Smooth muscle cell (in vitro differentiated cells): Measurements from ENCODE around the gene PRAC2. TPM values are rescaled to one million over a fixed set of nuclear protein-coding genes. Genes with fewer than 3 reads are reported as not detected.

Experiments
- DNase-seq: peaks from one replicate; lab custom pipeline; 2025; ENCODE audit not compliant: unreplicated experiment; lab: John Stamatoyannopoulos, UW
- H2AFZ ChIP-seq: fragments of 200-600 bp; sonication (generic); 2 replicates; pipeline ENCODE4 v1.6.0; 2016; ENCODE audit warnings: antibody characterized with exemption, low read depth, mild to moderate bottlenecking
- H3F3A ChIP-seq: fragments of 200-600 bp; sonication (generic); 2 replicates; pipeline ENCODE4 v1.6.0; 2017; ENCODE audit warnings: antibody characterized with exemption, low read depth
- H3K27ac ChIP-seq: fragments of 200-600 bp; sonication (generic); 2 replicates; pipeline ENCODE4 v1.5.1; 2016; ENCODE audit warnings: low read depth, mild to moderate bottlenecking
- H3K27me3 ChIP-seq: fragments of 200-600 bp; sonication (generic); 2 replicates; pipeline ENCODE4 v1.6.1; 2016; ENCODE audit warnings: low read depth, mild to moderate bottlenecking
- H3K36me3 ChIP-seq: fragments of 200-600 bp; sonication (generic); 2 replicates; pipeline ENCODE4 v1.5.1; 2016; ENCODE audit warnings: low read depth
- H3K4me1 ChIP-seq: fragments of 200-600 bp; sonication (generic); 2 replicates; pipeline ENCODE4 v1.5.1; 2016; ENCODE audit warnings: low read depth
- H3K4me2 ChIP-seq: fragments of 200-600 bp; sonication (generic); 2 replicates; pipeline ENCODE4 v1.6.0; 2016; ENCODE audit warnings: mild to moderate bottlenecking
- H3K4me3 ChIP-seq: fragments of 200-600 bp; sonication (generic); 2 replicates; pipeline ENCODE4 v1.5.1; 2016; ENCODE audit warnings: mild to moderate bottlenecking
- H3K79me2 ChIP-seq: fragments of 200-600 bp; sonication (generic); 2 replicates; pipeline ENCODE4 v1.6.0; 2016; ENCODE audit warnings: low read depth, mild to moderate bottlenecking
- H3K9ac ChIP-seq: fragments of 200-600 bp; sonication (generic); 2 replicates; pipeline ENCODE4 v1.6.0; 2016; ENCODE audit warnings: low read depth
- H3K9me3 ChIP-seq: fragments of 200-600 bp; sonication (generic); replicated peaks from 2 replicates; pipeline ENCODE4 v1.5.1; 2016; ENCODE audit warnings: low read depth
- H4K20me1 ChIP-seq: fragments of 200-600 bp; sonication (generic); 2 replicates; pipeline ENCODE4 v1.6.0; 2016; ENCODE audit warnings: low read depth
- CTCF ChIP-seq: fragments of 200-600 bp; sonication (generic); IDR thresholded peaks from 2 replicates; pipeline ENCODE4 v1.5.1; 2017; ENCODE audit warnings: borderline replicate concordance, mild to moderate bottlenecking, antibody characterized with exemption; ENCODE audit not compliant: insufficient read depth, poor library complexity, severe bottlenecking
- WGBS: methylation state at CpG from one replicate; pipeline ENCODE4 v1.1.7; 2016; ENCODE audit warnings: low lambda C conversion rate; 5-methylcytosine and 5-hydroxymethylcytosine counted together
- polyA plus RNA-seq: library from polyadenylated mRNA; unstranded; fragments of >200 nt; fragmentation: Nextera tagmentation; extraction: Ambion mirVana; gene quantifications from 2 replicates; pipeline ENCODE4 v1.2.1, GENCODE V29; 2016
- total RNA-seq: library from RNA; depleted of rRNA; stranded (reverse); fragments of >200 nt; gene quantifications from 2 replicates; pipeline ENCODE4 v1.2.3, GENCODE V29; 2014

The PRAC2 gene
- total and polyA plus RNA-seq, 2 experiments from 2014 or later: 3.5 to 7.8 TPM

GRCh38 chr17:48730240-48730550, 7.2 kb downstream of the PRAC2 start:
- Histone ChIP-seq H3K9ac (no peak overlapping the region), H4K20me1 (no peaks in the 10 kb centered on the region), H3K27ac (no peak overlapping the region), H3K4me2 (peak overlapping the region; percentile 97), H3F3A (no peaks in the 10 kb centered on the region), H3K27me3 (peaks cover 74% of the 10 kb centered on the region), H3K4me1 (no peaks in the 10 kb centered on the region), H3K9me3 (no peaks in the 10 kb centered on the region), H3K4me3 (no peak overlapping the region), H2AFZ (no peak overlapping the region), H3K79me2 (no peaks in the 10 kb centered on the region), H3K36me3 (no peaks in the 10 kb centered on the region)
- no peak for DNase-seq
- WGBS: 63% methylated on average over 3 of the region's 3 CpGs
- no peak for TF ChIP-seq CTCF

- Histone ChIP-seq H3K79me2 (no peaks in the 10 kb centered on the region), H3K27ac (no peak overlapping the region), H3F3A (no peaks in the 10 kb centered on the region), H3K4me1 (no peaks in the 10 kb centered on the region), H3K27me3 (peaks cover 73% of the 10 kb centered on the region), H3K36me3 (no peaks in the 10 kb centered on the region), H3K9me3 (no peaks in the 10 kb centered on the region), H4K20me1 (no peaks in the 10 kb centered on the region), H3K4me2 (no peak overlapping the region), H2AFZ (no peak overlapping the region), H3K4me3 (no peak overlapping the region), H3K9ac (no peak overlapping the region)
- no peak for DNase-seq
- no peak for TF ChIP-seq CTCF
These were observed 8.4 kb downstream of the PRAC2 start for GRCh38 chr17:48731355-48731754.

- H3K36me3 ChIP-seq: no peaks in the 10 kb centered on the region
- no peaks in the 10 kb centered on the region for H3K9me3 ChIP-seq
- H3K4me2 ChIP-seq: peak overlapping the region; percentile 83
- no peak overlapping the region for H3K27ac ChIP-seq
- WGBS: 12% methylated on average over 44 of the region's 50 CpGs
- H4K20me1 ChIP-seq: no peaks in the 10 kb centered on the region
- H3K9ac ChIP-seq: no peak overlapping the region
- no peak for DNase-seq
- no peaks in the 10 kb centered on the region for H3K79me2 ChIP-seq
- peak overlapping the region; percentile 85 for H2AFZ ChIP-seq
- peaks cover 72% of the 10 kb centered on the region for H3K27me3 ChIP-seq
- TF ChIP-seq CTCF: no peak
- peak overlapping the region; percentile 42 for H3K4me3 ChIP-seq
- H3F3A ChIP-seq: no peaks in the 10 kb centered on the region
- H3K4me1 ChIP-seq: no peaks in the 10 kb centered on the region
These were observed 10.0 kb downstream of the PRAC2 start for GRCh38 chr17:48732688-48733629.
